Measurements from ENCODE around the gene PHRF1. TPM values are rescaled to one million over a fixed set of nuclear protein-coding genes. Genes with fewer than 3 reads are reported as not detected.

PHRF1 gene
- total and polyA plus RNA-seq, 2 donors = 17.0 to 23.7 TPM

DNA sequence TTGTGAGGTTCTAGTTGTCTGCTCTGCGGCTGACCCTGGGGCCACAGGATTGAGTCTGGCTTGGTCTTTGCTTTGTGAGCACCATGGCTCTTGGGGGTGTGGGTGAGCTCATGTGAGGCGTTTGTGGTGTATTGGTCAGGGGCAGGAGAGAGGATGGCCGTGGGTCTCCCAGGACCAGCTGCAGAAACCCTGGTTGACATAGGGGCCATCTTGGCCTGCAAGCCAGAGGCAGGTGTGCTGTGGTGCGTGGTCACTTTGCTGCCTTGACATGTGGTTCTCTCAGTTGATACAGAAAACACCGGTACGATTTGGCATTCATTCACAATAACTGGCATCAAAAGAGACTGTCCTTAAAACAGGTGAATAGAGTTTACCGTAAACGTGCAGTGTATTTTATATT, 11.3 kb downstream of the PHRF1 start:
- 92% methylated on average over 8 of the region's 8 CpGs for WGBS
- peak overlapping the region; percentile 62 to 74 for H3K27ac ChIP-seq (ENCODE audit: low read depth in 1 of 2, low read length in 1 of 2)
- H3K4me3 ChIP-seq (ENCODE audit: low read length in 2 of 2) = no peak overlapping the region
- no peak for DNase-seq (ENCODE audit: low read depth in 6 of 9, low spot score in 9 of 9)
- peaks cover 0 to 10% of the 10 kb centered on the region in 2 donors for H3K4me1 ChIP-seq (ENCODE audit: control insufficient read depth in 2 of 2, insufficient read depth in 2 of 2, low read length in 2 of 2)
- peaks cover 1 to 5% of the 10 kb centered on the region in 2 donors for H3K9me3 ChIP-seq (ENCODE audit: control insufficient read depth in 2 of 2, insufficient read depth in 1 of 2, low read length in 1 of 2)
- peaks cover 64 to 69% of the 10 kb centered on the region in 2 donors for H3K36me3 ChIP-seq (ENCODE audit: control insufficient read depth in 2 of 2, insufficient read depth in 2 of 2, low read length in 1 of 2)
- H3K27me3 ChIP-seq (ENCODE audit: control insufficient read depth in 2 of 2, insufficient read depth in 1 of 2, low read length in 1 of 2) = no peaks in the 10 kb centered on the region

- no peak overlapping the region for H3K4me3 ChIP-seq (ENCODE audit: low read length in 2 of 2)
- peak in 1 of 9 donors; percentile 72 for DNase-seq (ENCODE audit: low read depth in 6 of 9, low spot score in 9 of 9)
- H3K27ac ChIP-seq (ENCODE audit: low read depth in 1 of 2, low read length in 1 of 2) = peak overlapping the region; percentile 44 to 74
- peaks cover 1 to 5% of the 10 kb centered on the region in 2 donors for H3K9me3 ChIP-seq (ENCODE audit: control insufficient read depth in 2 of 2, insufficient read depth in 1 of 2, low read length in 1 of 2)
- H3K36me3 ChIP-seq (ENCODE audit: control insufficient read depth in 2 of 2, insufficient read depth in 2 of 2, low read length in 1 of 2) = peaks cover 68 to 73% of the 10 kb centered on the region in 2 donors
- H3K4me1 ChIP-seq (ENCODE audit: control insufficient read depth in 2 of 2, insufficient read depth in 2 of 2, low read length in 2 of 2) = peaks cover 0 to 10% of the 10 kb centered on the region in 2 donors
- WGBS = 89% methylated on average over 6 of the region's 6 CpGs
- no peaks in the 10 kb centered on the region for H3K27me3 ChIP-seq (ENCODE audit: control insufficient read depth in 2 of 2, insufficient read depth in 1 of 2, low read length in 1 of 2)
Observed at GRCh38 chr11:587978-588380, 11.7 kb downstream of the PHRF1 start.

DNA sequence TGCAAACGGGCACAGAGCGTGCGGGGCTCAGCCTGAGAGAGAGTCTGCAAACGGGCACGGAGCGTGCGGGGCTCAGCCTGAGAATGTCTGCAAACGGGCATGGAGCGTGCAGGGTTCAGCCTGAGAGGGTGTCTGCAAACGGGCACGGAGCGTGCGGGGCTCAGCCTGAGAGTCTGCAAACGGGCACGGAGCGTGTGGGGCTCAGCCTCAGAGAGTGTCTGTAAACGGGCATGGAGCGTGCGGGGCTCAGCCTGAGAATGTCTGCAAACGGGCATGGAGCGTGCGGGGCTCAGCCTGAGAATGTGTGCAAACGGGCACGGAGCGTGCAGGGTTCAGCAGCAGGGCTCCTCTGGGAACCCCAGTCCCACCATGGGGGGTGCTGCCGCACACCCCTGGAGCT, 13.5 kb downstream of the PHRF1 start:
- Histone ChIP-seq H3K36me3 (ENCODE audit: control insufficient read depth in 2 of 2, insufficient read depth in 2 of 2, low read length in 1 of 2) (peaks cover 71 to 76% of the 10 kb centered on the region in 2 donors), H3K27me3 (ENCODE audit: control insufficient read depth in 2 of 2, insufficient read depth in 1 of 2, low read length in 1 of 2) (no peaks in the 10 kb centered on the region), H3K4me1 (ENCODE audit: control insufficient read depth in 2 of 2, insufficient read depth in 2 of 2, low read length in 2 of 2) (peaks cover 0 to 10% of the 10 kb centered on the region in 2 donors), H3K4me3 (ENCODE audit: low read length in 2 of 2) (no peak overlapping the region), H3K27ac (ENCODE audit: low read depth in 1 of 2, low read length in 1 of 2) (no peak overlapping the region), H3K9me3 (ENCODE audit: control insufficient read depth in 2 of 2, insufficient read depth in 1 of 2, low read length in 1 of 2) (peaks cover 0 to 1% of the 10 kb centered on the region in 2 donors)
- no peak for DNase-seq (ENCODE audit: low read depth in 6 of 9, low spot score in 9 of 9)
- WGBS = 96% methylated on average over 26 of the region's 26 CpGs

GRCh38 chr11:590997-591396, 14.7 kb downstream of the PHRF1 start:
- WGBS = 83% methylated on average over 11 of the region's 11 CpGs
- peaks cover 0 to 10% of the 10 kb centered on the region in 2 donors for H3K4me1 ChIP-seq (ENCODE audit: control insufficient read depth in 2 of 2, insufficient read depth in 2 of 2, low read length in 2 of 2)
- H3K27ac ChIP-seq (ENCODE audit: low read depth in 1 of 2, low read length in 1 of 2) = no peak overlapping the region
- no peak for DNase-seq (ENCODE audit: low read depth in 6 of 9, low spot score in 9 of 9)
- H3K4me3 ChIP-seq (ENCODE audit: low read length in 2 of 2) = no peak overlapping the region
- no peaks in the 10 kb centered on the region for H3K27me3 ChIP-seq (ENCODE audit: control insufficient read depth in 2 of 2, insufficient read depth in 1 of 2, low read length in 1 of 2)
- peaks cover 0 to 1% of the 10 kb centered on the region in 2 donors for H3K9me3 ChIP-seq (ENCODE audit: control insufficient read depth in 2 of 2, insufficient read depth in 1 of 2, low read length in 1 of 2)
- H3K36me3 ChIP-seq (ENCODE audit: control insufficient read depth in 2 of 2, insufficient read depth in 2 of 2, low read length in 1 of 2) = peaks cover 82 to 83% of the 10 kb centered on the region in 2 donors

- H3K9me3 ChIP-seq (ENCODE audit: control insufficient read depth in 2 of 2, insufficient read depth in 1 of 2, low read length in 1 of 2) = peaks cover 0 to 1% of the 10 kb centered on the region in 2 donors
- WGBS = 98% methylated on average over 22 of the region's 22 CpGs
- no peaks in the 10 kb centered on the region for H3K27me3 ChIP-seq (ENCODE audit: control insufficient read depth in 2 of 2, insufficient read depth in 1 of 2, low read length in 1 of 2)
- H3K4me1 ChIP-seq (ENCODE audit: control insufficient read depth in 2 of 2, insufficient read depth in 2 of 2, low read length in 2 of 2) = peaks cover 0 to 7% of the 10 kb centered on the region in 2 donors
- H3K4me3 ChIP-seq (ENCODE audit: low read length in 2 of 2) = no peak overlapping the region
- peaks cover 83% of the 10 kb centered on the region in 2 donors for H3K36me3 ChIP-seq (ENCODE audit: control insufficient read depth in 2 of 2, insufficient read depth in 2 of 2, low read length in 1 of 2)
- H3K27ac ChIP-seq (ENCODE audit: low read depth in 1 of 2, low read length in 1 of 2) = no peak overlapping the region
- DNase-seq (ENCODE audit: low read depth in 6 of 9, low spot score in 9 of 9) = no peak
Observed at GRCh38 chr11:592501-592900, 16.2 kb downstream of the PHRF1 start.

GRCh38 chr11:592918-593317, 16.6 kb downstream of the PHRF1 start:
- Histone ChIP-seq H3K27ac (ENCODE audit: low read depth in 1 of 2, low read length in 1 of 2) (no peak overlapping the region), H3K27me3 (ENCODE audit: control insufficient read depth in 2 of 2, insufficient read depth in 1 of 2, low read length in 1 of 2) (no peaks in the 10 kb centered on the region), H3K4me1 (ENCODE audit: control insufficient read depth in 2 of 2, insufficient read depth in 2 of 2, low read length in 2 of 2) (peaks cover 0 to 3% of the 10 kb centered on the region in 2 donors), H3K36me3 (ENCODE audit: control insufficient read depth in 2 of 2, insufficient read depth in 2 of 2, low read length in 1 of 2) (peaks cover 83% of the 10 kb centered on the region in 2 donors), H3K4me3 (ENCODE audit: low read length in 2 of 2) (no peak overlapping the region), H3K9me3 (ENCODE audit: control insufficient read depth in 2 of 2, insufficient read depth in 1 of 2, low read length in 1 of 2) (peaks cover 0 to 1% of the 10 kb centered on the region in 2 donors)
- no peak for DNase-seq (ENCODE audit: low read depth in 6 of 9, low spot score in 9 of 9)
- 98% methylated on average over 10 of the region's 10 CpGs for WGBS

GRCh38 chr11:593347-593746, 17.1 kb downstream of the PHRF1 start:
- Histone ChIP-seq H3K4me1 (ENCODE audit: control insufficient read depth in 2 of 2, insufficient read depth in 2 of 2, low read length in 2 of 2) (no peaks in the 10 kb centered on the region), H3K36me3 (ENCODE audit: control insufficient read depth in 2 of 2, insufficient read depth in 2 of 2, low read length in 1 of 2) (peaks cover 86% of the 10 kb centered on the region in 2 donors), H3K9me3 (ENCODE audit: control insufficient read depth in 2 of 2, insufficient read depth in 1 of 2, low read length in 1 of 2) (peaks cover 0 to 1% of the 10 kb centered on the region in 2 donors), H3K27ac (ENCODE audit: low read depth in 1 of 2, low read length in 1 of 2) (no peak overlapping the region), H3K27me3 (ENCODE audit: control insufficient read depth in 2 of 2, insufficient read depth in 1 of 2, low read length in 1 of 2) (no peaks in the 10 kb centered on the region), H3K4me3 (ENCODE audit: low read length in 2 of 2) (no peak overlapping the region)
- no peak for DNase-seq (ENCODE audit: low read depth in 6 of 9, low spot score in 9 of 9)
- 98% methylated on average over 21 of the region's 21 CpGs for WGBS

DNA sequence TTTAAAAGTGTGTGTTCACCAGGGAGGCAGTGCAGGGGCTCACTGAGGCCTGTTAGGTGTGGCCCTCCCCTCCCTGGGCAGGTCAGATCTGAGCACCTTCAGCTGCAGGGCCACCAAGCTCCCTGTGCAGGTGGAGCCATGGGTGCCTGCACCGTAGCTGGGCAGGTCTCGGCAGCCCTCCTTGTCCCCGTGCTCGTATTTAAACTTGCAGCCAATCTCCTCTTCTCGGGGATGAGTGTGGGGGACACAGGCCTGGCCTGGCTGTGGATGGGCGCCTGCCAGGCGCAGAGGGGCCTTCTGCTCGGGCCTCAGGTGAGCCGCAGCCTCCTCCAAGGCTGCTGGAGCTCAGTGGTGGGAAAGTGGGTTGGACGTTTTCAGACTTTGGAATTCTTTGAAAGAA, 19.1 kb downstream of the PHRF1 start:
- no peaks in the 10 kb centered on the region for H3K4me1 ChIP-seq (ENCODE audit: control insufficient read depth in 2 of 2, insufficient read depth in 2 of 2, low read length in 2 of 2)
- peaks cover 84 to 91% of the 10 kb centered on the region in 2 donors for H3K36me3 ChIP-seq (ENCODE audit: control insufficient read depth in 2 of 2, insufficient read depth in 2 of 2, low read length in 1 of 2)
- DNase-seq (ENCODE audit: low read depth in 6 of 9, low spot score in 9 of 9) = no peak
- H3K9me3 ChIP-seq (ENCODE audit: control insufficient read depth in 2 of 2, insufficient read depth in 1 of 2, low read length in 1 of 2) = no peaks in the 10 kb centered on the region
- WGBS = 95% methylated on average over 10 of the region's 10 CpGs
- H3K27me3 ChIP-seq (ENCODE audit: control insufficient read depth in 2 of 2, insufficient read depth in 1 of 2, low read length in 1 of 2) = no peaks in the 10 kb centered on the region
- no peak overlapping the region for H3K27ac ChIP-seq (ENCODE audit: low read depth in 1 of 2, low read length in 1 of 2)
- H3K4me3 ChIP-seq (ENCODE audit: low read length in 2 of 2) = no peak overlapping the region

DNA sequence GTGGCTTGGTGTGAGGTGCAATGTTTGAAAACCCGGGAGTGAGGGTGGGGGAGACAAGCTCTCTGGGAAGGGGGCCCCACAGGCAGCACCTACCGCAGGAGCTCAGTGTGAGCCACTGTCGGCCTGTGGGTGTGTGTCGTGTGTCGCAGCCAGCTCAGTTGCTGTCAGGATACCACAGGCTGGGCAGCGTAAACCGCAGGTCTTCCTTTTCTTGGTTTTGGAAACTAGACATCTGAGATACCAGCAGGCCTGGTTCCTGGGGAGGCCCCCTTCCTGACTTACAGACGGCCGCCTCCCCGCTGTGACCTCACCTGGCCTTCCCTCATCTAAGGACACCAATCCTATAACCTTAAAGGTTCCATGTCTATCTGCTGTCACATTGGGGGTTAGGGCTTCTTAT, 20.1 kb downstream of the PHRF1 start:
- DNase-seq (ENCODE audit: low read depth in 6 of 9, low spot score in 9 of 9) = no peak
- 83% methylated on average over 10 of the region's 10 CpGs for WGBS
- H3K4me3 ChIP-seq (ENCODE audit: low read length in 2 of 2) = no peak overlapping the region

More for the DNA sequence above, 20.1 kb downstream of the PHRF1 start:
- H3K4me1 ChIP-seq (ENCODE audit: control insufficient read depth in 2 of 2, insufficient read depth in 2 of 2, low read length in 2 of 2) = no peaks in the 10 kb centered on the region
- no peak overlapping the region for H3K27ac ChIP-seq (ENCODE audit: low read depth in 1 of 2, low read length in 1 of 2)
- no peaks in the 10 kb centered on the region for H3K9me3 ChIP-seq (ENCODE audit: control insufficient read depth in 2 of 2, insufficient read depth in 1 of 2, low read length in 1 of 2)
- H3K36me3 ChIP-seq (ENCODE audit: control insufficient read depth in 2 of 2, insufficient read depth in 2 of 2, low read length in 1 of 2) = peaks cover 81 to 83% of the 10 kb centered on the region in 2 donors
- H3K27me3 ChIP-seq (ENCODE audit: control insufficient read depth in 2 of 2, insufficient read depth in 1 of 2, low read length in 1 of 2) = no peaks in the 10 kb centered on the region

Data from thymus (tissue), 11 donors.